Sigmoid colon (tissue), 7 donors: ENCODE measurements around the gene ZDHHC11B. TPM values are rescaled to one million over a fixed set of nuclear protein-coding genes. Genes with fewer than 3 reads are reported as not detected.

Experiments
- DNase-seq: peaks from one replicate; pipeline ENCODE4 v3.0.0-alpha.2; 2019
- H3K27ac ChIP-seq, 4 donors: fragments of 200-600 bp; sonication (generic); one replicate each; pipeline ENCODE4 v1.5.1; 2016 to 2019; ENCODE audit warnings: mild to moderate bottlenecking in 1 of 4
- H3K27me3 ChIP-seq, 3 donors: fragments of 200-600 bp; sonication (generic); one replicate each; pipeline ENCODE4 v1.5.1; 2019; ENCODE audit warnings: mild to moderate bottlenecking in 1 of 3
- H3K36me3 ChIP-seq, 4 donors: fragments of 200-600 bp; sonication (generic); one replicate each; pipeline ENCODE4 v1.5.1; 2016 to 2019
- H3K4me1 ChIP-seq, 4 donors: fragments of 200-600 bp; sonication (generic); one replicate each; pipeline ENCODE4 v1.5.1; 2017 to 2019
- H3K4me3 ChIP-seq, 4 donors: fragments of 200-600 bp; sonication (generic); one replicate each; pipeline ENCODE4 v1.5.1; 2017 to 2019; ENCODE audit warnings: mild to moderate bottlenecking in 2 of 4, moderate library complexity in 1 of 4
- H3K9me3 ChIP-seq, 4 donors: fragments of 200-600 bp in 3 of 4; sonication (generic) in 3 of 4; one replicate each; pipeline versions ENCODE4 v1.5.1 to v1.6.1; 2013 to 2019
- EP300 ChIP-seq, 4 donors: sonication (generic); formaldehyde crosslinking; IDR thresholded peaks; one replicate each; pipeline ENCODE4 v1.6.1; 2017; ENCODE audit warnings: antibody characterized with exemption in 4 of 4
- POLR2A ChIP-seq, 2 donors: fragments of 450-650 bp; IDR thresholded peaks; one replicate each; pipeline ENCODE4 v1.6.1; 2016; ENCODE audit warnings: antibody characterized with exemption in 2 of 2, mild to moderate bottlenecking in 2 of 2, moderate library complexity in 2 of 2
- POLR2AphosphoS5 ChIP-seq, 4 donors: sonication (generic); formaldehyde crosslinking; IDR thresholded peaks; one replicate each; pipeline ENCODE4 v1.6.1; 2017; ENCODE audit warnings: antibody characterized with exemption in 4 of 4
- WGBS, 2 donors: extraction: QIAGEN DNeasy Blood & Tissue Kit; methylation state at CpG; one replicate each; pipeline ENCODE4 v1.1.7; 2013; 5-methylcytosine and 5-hydroxymethylcytosine counted together
- intact Hi-C: fragments of 100-400 bp; cut with DNase I; formaldehyde crosslinking; loops from one replicate; pipeline ENCODE4 v1.15.1; 2023
- polyA plus RNA-seq, 3 donors: library from polyadenylated mRNA; stranded (reverse); fragments of 200-250 nt; gene quantifications; one replicate each; pipeline ENCODE4 v1.2.3, GENCODE V29; 2013
- total RNA-seq, 4 donors: library from RNA; depleted of rRNA; stranded (reverse); fragments of >200 nt; gene quantifications; one replicate each; pipeline ENCODE4 v1.1.0, GENCODE V29; 2016
- TF ChIP-seq, protein P1 (sequence below), 4 experiments: fragments of 450-650 bp in 3 of 4; fragments of 200-600 bp in 1 of 4; IDR thresholded peaks; one replicate each; pipeline ENCODE4 v1.5.1; 2016 to 2019; ENCODE audit warnings: antibody characterized with exemption in 4 of 4, mild to moderate bottlenecking in 3 of 4, moderate library complexity in 2 of 4
- donor health status: healthy with polysubstance abuse.
- donor health status: Bipolar disorder and iron deficiency.
- donor health status: healthy.

Gene ZDHHC11B
- total and polyA plus RNA-seq, 7 donors, result 0.46 to 12.7 (median 1.8) TPM; not detected in 1

DNA sequence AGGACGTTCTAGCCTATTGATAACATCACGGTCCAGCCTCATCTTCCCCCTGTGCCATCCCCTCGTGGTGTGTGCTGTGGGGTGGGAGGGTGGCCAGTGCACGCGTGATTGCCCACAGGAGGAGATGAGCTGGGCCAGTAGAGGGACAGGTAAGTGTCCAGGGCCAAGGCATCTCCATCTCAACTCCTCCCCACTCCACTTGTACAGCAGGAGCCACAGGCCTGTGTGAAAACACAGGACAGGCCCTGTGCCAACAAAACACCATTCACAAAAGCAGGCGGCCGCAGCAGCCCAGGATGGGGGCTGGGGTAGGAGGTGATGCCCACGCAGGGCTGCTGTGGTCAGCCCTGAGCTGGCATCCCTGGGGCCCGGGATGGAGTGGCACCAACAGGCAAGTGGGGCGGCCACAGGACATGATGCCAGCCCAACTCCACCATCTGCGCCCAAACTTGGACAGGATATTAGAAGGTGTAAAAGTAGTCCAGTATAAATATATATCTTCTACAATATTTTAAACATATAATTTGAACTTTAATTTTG lies 124.0 kb downstream of the ZDHHC11B start:
- intact Hi-C loops, result no loop called here
- 96 to 97% methylated on average over 11 of the region's 11 CpGs for WGBS, 2 donors

More for the DNA sequence above, 124.0 kb downstream of the ZDHHC11B start:
- TF ChIP-seq EP300 (IDR thresholded peaks at IDR 0.05) (no peak), POLR2A (IDR thresholded peaks at IDR 0.05) (no peak), POLR2AphosphoS5 (IDR thresholded peaks at IDR 0.05) (no peak)
- TF ChIP-seq, protein P1, sequence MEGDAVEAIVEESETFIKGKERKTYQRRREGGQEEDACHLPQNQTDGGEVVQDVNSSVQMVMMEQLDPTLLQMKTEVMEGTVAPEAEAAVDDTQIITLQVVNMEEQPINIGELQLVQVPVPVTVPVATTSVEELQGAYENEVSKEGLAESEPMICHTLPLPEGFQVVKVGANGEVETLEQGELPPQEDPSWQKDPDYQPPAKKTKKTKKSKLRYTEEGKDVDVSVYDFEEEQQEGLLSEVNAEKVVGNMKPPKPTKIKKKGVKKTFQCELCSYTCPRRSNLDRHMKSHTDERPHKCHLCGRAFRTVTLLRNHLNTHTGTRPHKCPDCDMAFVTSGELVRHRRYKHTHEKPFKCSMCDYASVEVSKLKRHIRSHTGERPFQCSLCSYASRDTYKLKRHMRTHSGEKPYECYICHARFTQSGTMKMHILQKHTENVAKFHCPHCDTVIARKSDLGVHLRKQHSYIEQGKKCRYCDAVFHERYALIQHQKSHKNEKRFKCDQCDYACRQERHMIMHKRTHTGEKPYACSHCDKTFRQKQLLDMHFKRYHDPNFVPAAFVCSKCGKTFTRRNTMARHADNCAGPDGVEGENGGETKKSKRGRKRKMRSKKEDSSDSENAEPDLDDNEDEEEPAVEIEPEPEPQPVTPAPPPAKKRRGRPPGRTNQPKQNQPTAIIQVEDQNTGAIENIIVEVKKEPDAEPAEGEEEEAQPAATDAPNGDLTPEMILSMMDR (IDR thresholded peaks at IDR 0.05), result no peak
- no peaks in the 10 kb centered on the region for H3K9me3 ChIP-seq
- no peak for DNase-seq
- no peak overlapping the region for H3K4me3 ChIP-seq
- H3K27ac ChIP-seq, result no peak overlapping the region
- peaks cover 21 to 65% (median 29%) of the 10 kb centered on the region in 4 donors for H3K36me3 ChIP-seq
- H3K4me1 ChIP-seq, result no peaks in the 10 kb centered on the region
- H3K27me3 ChIP-seq, result no peaks in the 10 kb centered on the region

Other genes starting within 250 kb of the ZDHHC11B start
- 1 to 10 TPM in 2 of 4 donors, under 1 TPM in 2; 0.36 to 5.0 (median 1.4) TPM for gene CEP72, start 172.4 kb downstream of the ZDHHC11B start, total RNA-seq
- gene CEP72, start 172.4 kb downstream of the ZDHHC11B start, polyA plus RNA-seq, result 1 to 10 TPM in 2 of 3 donors, under 1 TPM in 1; 0.60 to 7.1 (median 1.6) TPM
- gene TPPP, start 91.4 kb downstream of the ZDHHC11B start, total RNA-seq, result 10 to 100 TPM in 1 of 4 donors, 1 to 10 TPM in 3; 7.1 to 15.5 (median 7.6) TPM
- 1 to 10 TPM in 2 of 3 donors, under 1 TPM in 1; 0.60 to 3.2 (median 2.6) TPM for gene TPPP, start 91.4 kb downstream of the ZDHHC11B start, polyA plus RNA-seq
- gene ZDHHC11, start 66.3 kb upstream of the ZDHHC11B start, total RNA-seq, result 1 to 10 TPM; 1.8 to 8.0 (median 3.7) TPM
- 1 to 10 TPM in 1 of 3 donors, under 1 TPM in 1, not detected in 1; 0.60 to 4.9 TPM for gene ZDHHC11, start 66.3 kb upstream of the ZDHHC11B start, polyA plus RNA-seq
- gene BRD9, start 108.1 kb upstream of the ZDHHC11B start, total RNA-seq, result 10 to 100 TPM; 21.4 to 38.8 (median 24.6) TPM
- 10 to 100 TPM; 12.9 to 28.3 (median 14.4) TPM for gene BRD9, start 108.1 kb upstream of the ZDHHC11B start, polyA plus RNA-seq
- gene TRIP13, start 108.2 kb upstream of the ZDHHC11B start, total RNA-seq, result under 1 TPM in 3 of 4 donors, not detected in 1; 0.16 to 0.83 (median 0.54) TPM
- 1 to 10 TPM; 1.2 to 7.7 (median 3.9) TPM for gene TRIP13, start 108.2 kb upstream of the ZDHHC11B start, polyA plus RNA-seq
- gene NKD2, start 224.1 kb upstream of the ZDHHC11B start, total RNA-seq, result 1 to 10 TPM in 3 of 4 donors, under 1 TPM in 1; 0.71 to 4.4 (median 2.0) TPM
- 1 to 10 TPM in 2 of 3 donors, under 1 TPM in 1; 0.60 to 4.0 (median 1.8) TPM for gene NKD2, start 224.1 kb upstream of the ZDHHC11B start, polyA plus RNA-seq